Thyroid gland (tissue), 4 donors: ENCODE results near the gene FRYL. TPM values are rescaled to one million over a fixed set of nuclear protein-coding genes. Genes with fewer than 3 reads are reported as not detected.

Experiments
- DNase-seq, 2 donors: peaks; one replicate each; pipeline ENCODE4 v3.0.0-alpha.2; 2019
- H3K27ac ChIP-seq, 3 donors: fragments of 200-600 bp; sonication (generic); 1 replicate in 2 of 3; 2 replicates in 1 of 3; pipeline ENCODE4 v1.5.1; 2016 to 2019; ENCODE audit warnings: mild to moderate bottlenecking in 1 of 3, moderate library complexity in 1 of 3
- H3K27me3 ChIP-seq: fragments of 200-600 bp; sonication (generic); one replicate; pipeline ENCODE4 v1.5.1; 2019
- H3K36me3 ChIP-seq, 2 donors: fragments of 200-600 bp; sonication (generic); one replicate each; pipeline ENCODE4 v1.5.1; 2016 to 2019
- H3K4me1 ChIP-seq, 2 donors: fragments of 200-600 bp; sonication (generic); one replicate each; pipeline ENCODE4 v1.5.1; 2017 to 2019
- H3K4me3 ChIP-seq, 3 donors: fragments of 200-600 bp; sonication (generic); replicated peaks in 1 of 3; 1 replicate in 2 of 3; 2 replicates in 1 of 3; pipeline ENCODE4 v1.5.1; 2016; ENCODE audit warnings: mild to moderate bottlenecking in 1 of 3
- H3K9me3 ChIP-seq: fragments of 200-600 bp; sonication (generic); one replicate; pipeline ENCODE4 v1.5.1; 2017
- POLR2A ChIP-seq, 2 donors: fragments of 450-650 bp; IDR thresholded peaks; one replicate each; pipeline ENCODE4 v1.6.1; 2017; ENCODE audit warnings: antibody characterized with exemption in 2 of 2, mild to moderate bottlenecking in 2 of 2, moderate library complexity in 1 of 2
- WGBS, 2 donors: methylation state at CpG; one replicate each; pipeline ENCODE4 v1.1.5; 2017; 5-methylcytosine and 5-hydroxymethylcytosine counted together
- intact Hi-C: fragments of 100-400 bp; cut with DNase I; formaldehyde crosslinking; loops from one replicate; pipeline ENCODE4 v1.15.1; 2023
- total RNA-seq, 4 donors: library from RNA; depleted of rRNA; stranded (reverse); fragments of >200 nt; gene quantifications; one replicate each; pipeline ENCODE4 v1.2.3, GENCODE V29; 2016
- TF ChIP-seq, protein P1 (sequence below), 6 experiments: fragments of 200-600 bp in 3 of 6; fragments of 450-650 bp in 3 of 6; sonication (generic) in 3 of 6; IDR thresholded peaks; one replicate each; pipeline ENCODE4 v1.5.1; 2016 to 2019; ENCODE audit warnings: antibody characterized with exemption in 6 of 6, mild to moderate bottlenecking in 2 of 6, inconsistent platforms in 1 of 6, moderate library complexity in 1 of 6

Gene FRYL
- total RNA-seq, 4 donors from 2014 or later, result 48.7 to 90.4 (median 67.8) TPM

GRCh38 chr4:48645225-48645794 is 134.8 kb downstream of the FRYL start:
- H3K27ac ChIP-seq, result no peak overlapping the region
- peaks cover 26 to 27% of the 10 kb centered on the region in 2 donors for H3K4me1 ChIP-seq
- WGBS, 2 donors, result 95 to 98% methylated on average over 3 of the region's 3 CpGs
- no peaks in the 10 kb centered on the region for H3K27me3 ChIP-seq
- no peak overlapping the region for H3K4me3 ChIP-seq
- intact Hi-C loops, result no loop called here
- no peak for DNase-seq
- H3K9me3 ChIP-seq, result no peaks in the 10 kb centered on the region
- no peaks in the 10 kb centered on the region for H3K36me3 ChIP-seq
- TF ChIP-seq POLR2A (IDR thresholded peaks at IDR 0.05), result no peak
- TF ChIP-seq, protein P1, sequence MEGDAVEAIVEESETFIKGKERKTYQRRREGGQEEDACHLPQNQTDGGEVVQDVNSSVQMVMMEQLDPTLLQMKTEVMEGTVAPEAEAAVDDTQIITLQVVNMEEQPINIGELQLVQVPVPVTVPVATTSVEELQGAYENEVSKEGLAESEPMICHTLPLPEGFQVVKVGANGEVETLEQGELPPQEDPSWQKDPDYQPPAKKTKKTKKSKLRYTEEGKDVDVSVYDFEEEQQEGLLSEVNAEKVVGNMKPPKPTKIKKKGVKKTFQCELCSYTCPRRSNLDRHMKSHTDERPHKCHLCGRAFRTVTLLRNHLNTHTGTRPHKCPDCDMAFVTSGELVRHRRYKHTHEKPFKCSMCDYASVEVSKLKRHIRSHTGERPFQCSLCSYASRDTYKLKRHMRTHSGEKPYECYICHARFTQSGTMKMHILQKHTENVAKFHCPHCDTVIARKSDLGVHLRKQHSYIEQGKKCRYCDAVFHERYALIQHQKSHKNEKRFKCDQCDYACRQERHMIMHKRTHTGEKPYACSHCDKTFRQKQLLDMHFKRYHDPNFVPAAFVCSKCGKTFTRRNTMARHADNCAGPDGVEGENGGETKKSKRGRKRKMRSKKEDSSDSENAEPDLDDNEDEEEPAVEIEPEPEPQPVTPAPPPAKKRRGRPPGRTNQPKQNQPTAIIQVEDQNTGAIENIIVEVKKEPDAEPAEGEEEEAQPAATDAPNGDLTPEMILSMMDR (IDR thresholded peaks at IDR 0.05), result no peak

- no peaks in the 10 kb centered on the region for H3K9me3 ChIP-seq
- WGBS, 2 donors, result 71 to 76% methylated on average over 2 of the region's 2 CpGs
- no peak for TF ChIP-seq POLR2A (IDR thresholded peaks at IDR 0.05)
- TF ChIP-seq, protein P1 (IDR thresholded peaks at IDR 0.05), result no peak
These were observed 137.4 kb downstream of the FRYL start for GRCh38 chr4:48642421-48643374.

DNA sequence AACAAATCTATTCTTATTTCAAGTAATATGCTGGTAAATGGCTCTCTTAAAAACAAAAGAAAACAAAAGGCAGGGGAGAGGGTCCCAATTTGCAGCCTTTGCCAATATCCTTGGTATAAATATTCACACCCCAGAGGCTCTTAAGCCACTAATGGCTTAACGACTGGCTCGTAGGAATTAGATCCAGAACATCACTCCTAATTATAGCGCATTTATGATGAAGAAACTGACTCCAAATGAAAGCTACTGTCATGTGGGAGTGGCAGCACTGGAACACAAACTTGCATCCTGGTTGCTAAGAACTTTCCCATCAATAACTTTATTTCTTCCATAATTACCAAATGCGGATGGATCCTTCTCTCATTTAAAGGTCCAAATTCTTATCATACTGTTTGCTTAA is 138.7 kb downstream of the FRYL start:
- H3K27me3 ChIP-seq, result no peaks in the 10 kb centered on the region
- intact Hi-C loops, result no loop called here
- no peaks in the 10 kb centered on the region for H3K36me3 ChIP-seq
- no peak overlapping the region for H3K4me3 ChIP-seq
- H3K4me1 ChIP-seq, result peaks cover 27 to 30% of the 10 kb centered on the region in 2 donors
- TF ChIP-seq, protein P1 (IDR thresholded peaks at IDR 0.05), result no peak
- no peak for TF ChIP-seq POLR2A (IDR thresholded peaks at IDR 0.05)
- 82% methylated on average over 4 of the region's 4 CpGs for WGBS, 2 donors
- H3K9me3 ChIP-seq, result no peaks in the 10 kb centered on the region
- H3K27ac ChIP-seq, result no peak overlapping the region
- DNase-seq, result no peak

More at GRCh38 chr4:48642421-48643374, 137.4 kb downstream of the FRYL start:
- peak overlapping the region in 2 of 3 donors; percentile 12 to 37 for H3K27ac ChIP-seq
- no peak for DNase-seq
- H3K4me1 ChIP-seq, result peaks cover 27 to 30% of the 10 kb centered on the region in 2 donors
- H3K27me3 ChIP-seq, result no peaks in the 10 kb centered on the region
- no peak overlapping the region for H3K4me3 ChIP-seq
- intact Hi-C loops, result no loop called here
- H3K36me3 ChIP-seq, result no peaks in the 10 kb centered on the region

DNA sequence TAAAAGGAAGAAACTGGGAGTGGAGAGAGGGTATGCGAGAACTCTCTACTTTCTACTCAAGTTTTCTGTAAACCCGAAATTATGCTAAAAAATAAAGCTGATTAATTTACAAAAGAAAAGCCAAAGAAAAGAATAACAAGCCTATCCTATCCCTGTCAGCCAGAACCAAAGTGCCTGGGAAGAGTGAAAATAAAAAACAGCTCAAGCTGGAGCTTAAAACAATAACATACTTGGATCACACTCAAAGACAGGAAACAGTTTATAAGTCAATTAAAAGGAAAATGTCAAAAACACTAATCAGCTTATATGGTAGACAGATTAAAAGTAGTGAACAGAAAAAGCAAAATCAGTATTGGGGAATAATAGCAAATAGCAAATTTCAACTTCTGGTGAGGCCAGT is 139.4 kb downstream of the FRYL start:
- Histone ChIP-seq H3K27ac (peak overlapping the region in 2 of 3 donors; percentile 8 to 45), H3K4me1 (peaks cover 27 to 30% of the 10 kb centered on the region in 2 donors), H3K4me3 (no peak overlapping the region), H3K9me3 (no peaks in the 10 kb centered on the region), H3K27me3 (no peaks in the 10 kb centered on the region), H3K36me3 (no peaks in the 10 kb centered on the region)
- TF ChIP-seq, protein P1 (IDR thresholded peaks at IDR 0.05), result no peak
- TF ChIP-seq POLR2A (IDR thresholded peaks at IDR 0.05), result no peak
- DNase-seq, result no peak
- 39 to 47% methylated on average over 2 of the region's 2 CpGs for WGBS, 2 donors
- intact Hi-C loops, result no loop called here

- no peaks in the 10 kb centered on the region for H3K36me3 ChIP-seq
- intact Hi-C loops, result no loop called here
- H3K27me3 ChIP-seq, result no peaks in the 10 kb centered on the region
- no peak overlapping the region for H3K4me3 ChIP-seq
- H3K4me1 ChIP-seq, result peaks cover 27 to 30% of the 10 kb centered on the region in 2 donors
- DNase-seq, result no peak
- no peak for TF ChIP-seq POLR2A (IDR thresholded peaks at IDR 0.05)
- TF ChIP-seq, protein P1 (IDR thresholded peaks at IDR 0.05), result no peak
- peak overlapping the region in 2 of 3 donors; percentile 8 to 45 for H3K27ac ChIP-seq
- H3K9me3 ChIP-seq, result no peaks in the 10 kb centered on the region
These were observed 139.9 kb downstream of the FRYL start for GRCh38 chr4:48640225-48640624.
